H9 (cell line): ENCODE data around the gene E2F7. TPM values are rescaled to one million over a fixed set of nuclear protein-coding genes. Genes with fewer than 3 reads are reported as not detected.

ENCODE experiments used
- DNase-seq: peaks from one replicate; pipeline ENCODE4 v3.0.0-alpha.2; 2017
- H2AFZ ChIP-seq: one replicate; pipeline ENCODE4 v1.6.1; 2013; ENCODE audit warnings: mild to moderate bottlenecking, low read length, control low read depth, moderate library complexity
- H2AK5ac ChIP-seq: 2 replicates; pipeline ENCODE4 v1.6.1; 2013; ENCODE audit warnings: low read length, control low read depth, mixed read lengths; ENCODE audit not compliant: insufficient read length
- H2BK120ac ChIP-seq: one replicate; pipeline ENCODE4 v1.6.1; 2013; ENCODE audit warnings: low read depth, mild to moderate bottlenecking, low read length, control low read depth, inconsistent platforms; ENCODE audit not compliant: poor library complexity, severe bottlenecking
- H2BK12ac ChIP-seq: 2 replicates; pipeline ENCODE4 v1.6.1; 2013; ENCODE audit warnings: low read length, control low read depth, mixed read lengths, low read depth; ENCODE audit not compliant: insufficient read length
- H2BK15ac ChIP-seq: 2 replicates; pipeline ENCODE4 v1.6.1; 2013; ENCODE audit warnings: low read depth, low read length, control low read depth
- H2BK20ac ChIP-seq: one replicate; pipeline ENCODE4 v1.6.1; 2013; ENCODE audit warnings: low read depth, mild to moderate bottlenecking, low read length, control low read depth, inconsistent platforms; ENCODE audit not compliant: poor library complexity, severe bottlenecking
- H2BK5ac ChIP-seq: 2 replicates; pipeline ENCODE4 v1.6.1; 2013; ENCODE audit warnings: low read length, control low read depth, mixed read lengths; ENCODE audit not compliant: insufficient read length
- H3K14ac ChIP-seq: 2 replicates; pipeline ENCODE4 v1.6.1; 2013; ENCODE audit warnings: low read length, control low read depth; ENCODE audit not compliant: insufficient read depth
- H3K18ac ChIP-seq: 2 replicates; pipeline ENCODE4 v1.6.1; 2013; ENCODE audit warnings: low read depth, mild to moderate bottlenecking, mixed read lengths, low read length, control low read depth; ENCODE audit not compliant: insufficient read length
- H3K23ac ChIP-seq: 2 replicates; pipeline ENCODE4 v1.6.1; 2013; ENCODE audit warnings: low read length, control low read depth, mixed read lengths, low read depth; ENCODE audit not compliant: insufficient read length
- H3K23me2 ChIP-seq: 2 replicates; pipeline ENCODE4 v1.6.1; 2013; ENCODE audit warnings: low read depth, mild to moderate bottlenecking, mixed read lengths, low read length, control low read depth; ENCODE audit not compliant: insufficient read length, poor library complexity, severe bottlenecking
- H3K27ac ChIP-seq: 2 replicates; pipeline ENCODE4 v1.5.1; 2013; ENCODE audit warnings: low read length, control low read depth, mixed read lengths, low read depth; ENCODE audit not compliant: insufficient read length
- H3K27me3 ChIP-seq: 2 replicates; pipeline ENCODE4 v1.6.1; 2013; ENCODE audit warnings: low read length, control low read depth, inconsistent platforms; ENCODE audit not compliant: insufficient read depth
- H3K4ac ChIP-seq: 2 replicates; pipeline ENCODE4 v1.6.1; 2013; ENCODE audit warnings: low read depth, mild to moderate bottlenecking, control low read depth, inconsistent platforms, low read length, moderate library complexity
- H3K4me1 ChIP-seq: 2 replicates; pipeline ENCODE4 v1.6.1; 2013; ENCODE audit warnings: low read length, control low read depth, inconsistent platforms; ENCODE audit not compliant: insufficient read depth
- H3K4me2 ChIP-seq: 2 replicates; pipeline ENCODE4 v1.6.1; 2013; ENCODE audit warnings: low read length, control low read depth, mixed read lengths; ENCODE audit not compliant: insufficient read length, insufficient read depth
- H3K56ac ChIP-seq: 2 replicates; pipeline ENCODE4 v1.6.1; 2013; ENCODE audit warnings: low read depth, mild to moderate bottlenecking, mixed read lengths, low read length, control low read depth; ENCODE audit not compliant: insufficient read length
- H3K79me1 ChIP-seq: 2 replicates; pipeline ENCODE4 v1.6.1; 2013; ENCODE audit warnings: low read depth, mild to moderate bottlenecking, moderate library complexity, low read length, control low read depth, inconsistent platforms; ENCODE audit not compliant: insufficient read depth, poor library complexity, severe bottlenecking
- H3K79me2 ChIP-seq: 2 replicates; pipeline ENCODE4 v1.6.1; 2013; ENCODE audit warnings: low read length, control low read depth, inconsistent platforms; ENCODE audit not compliant: insufficient read depth
- H3K9ac ChIP-seq: 2 replicates; pipeline ENCODE4 v1.6.1; 2013; ENCODE audit warnings: low read length, control low read depth, mixed read lengths; ENCODE audit not compliant: insufficient read length; ENCODE audit errors: extremely low read depth
- H3K9me3 ChIP-seq: one replicate; pipeline ENCODE4 v1.6.1; 2013; ENCODE audit warnings: low read depth, low read length, inconsistent platforms; ENCODE audit not compliant: control insufficient read depth
- H3T11ph ChIP-seq: one replicate; pipeline ENCODE4 v1.6.1; 2013; ENCODE audit warnings: mild to moderate bottlenecking, low read length, control low read depth, inconsistent platforms
- H4K20me1 ChIP-seq: one replicate; pipeline ENCODE4 v1.6.1; 2013; ENCODE audit not compliant: control insufficient read depth, insufficient read length, insufficient read depth
- H4K5ac ChIP-seq: 2 replicates; pipeline ENCODE4 v1.6.1; 2013; ENCODE audit warnings: low read depth, mild to moderate bottlenecking, mixed read lengths, low read length, control low read depth; ENCODE audit not compliant: insufficient read length
- H4K8ac ChIP-seq: replicated peaks from 2 replicates; pipeline ENCODE4 v1.6.1; 2013; ENCODE audit warnings: low read length, control low read depth, mixed read lengths, low read depth; ENCODE audit not compliant: insufficient read length
- H4K91ac ChIP-seq: 2 replicates; pipeline ENCODE4 v1.6.1; 2013; ENCODE audit warnings: low read depth, mild to moderate bottlenecking, moderate library complexity, mixed read lengths, low read length, control low read depth; ENCODE audit not compliant: insufficient read length
- H3K27ac Mint-ChIP-seq, 3 experiments: 2 replicates in 2 of 3; 3 replicates in 1 of 3; pipeline ENCODE4 v1.8.0; 2020 to 2021; ENCODE audit warnings: mixed read lengths in 3 of 3, mild to moderate bottlenecking in 1 of 3, moderate library complexity in 1 of 3
- H3K27me3 Mint-ChIP-seq: 2 replicates; pipeline ENCODE4 v1.8.0; 2021; ENCODE audit warnings: low read depth, mild to moderate bottlenecking, moderate library complexity, mixed read lengths
- H3K36me3 Mint-ChIP-seq, 3 experiments: 2 replicates in 2 of 3; 3 replicates in 1 of 3; pipeline ENCODE4 v1.8.0; 2020 to 2021; ENCODE audit warnings: low read depth in 3 of 3, mixed read lengths in 3 of 3; ENCODE audit not compliant: insufficient read depth in 1 of 3
- H3K4me1 Mint-ChIP-seq, 2 experiments: 2 replicates each; pipeline ENCODE4 v1.8.0; 2020; ENCODE audit warnings: mixed read lengths in 2 of 2
- H3K4me3 Mint-ChIP-seq, 2 experiments: 2 replicates in 1 of 2; 3 replicates in 1 of 2; pipeline ENCODE4 v1.8.0; 2020 to 2021; ENCODE audit warnings: mild to moderate bottlenecking in 2 of 2, mixed read lengths in 2 of 2, moderate library complexity in 1 of 2
- H3K9me3 Mint-ChIP-seq, 2 experiments: 2 replicates in 1 of 2; 3 replicates in 1 of 2; pipeline ENCODE4 v1.8.0; 2020; ENCODE audit warnings: mild to moderate bottlenecking in 2 of 2, mixed read lengths in 2 of 2, moderate library complexity in 1 of 2
- CTCF ChIP-seq: fragments of 200-600 bp; sonication (generic); conservative IDR thresholded peaks from 3 replicates; pipeline ENCODE4 v1.8.0; 2021; ENCODE audit warnings: antibody characterized with exemption, mild to moderate bottlenecking
- WGBS: extraction: QIAGEN DNeasy Blood & Tissue Kit; methylation state at CpG from one replicate; pipeline ENCODE4 v1.1.7; 2013; ENCODE audit warnings: missing lambda C conversion rate, low lambda C conversion rate, mixed read lengths; ENCODE audit not compliant: insufficient read length; ENCODE audit errors: extremely low coverage; 5-methylcytosine and 5-hydroxymethylcytosine counted together
- total RNA-seq: library from RNA; stranded (reverse); gene quantifications from 2 replicates; pipeline ENCODE4 v1.2.1, GENCODE V29; 2021

Gene E2F7
- total RNA-seq, 1 experiment from 2014 or later = 24.5 TPM

- Histone ChIP-seq H3K27ac (no peak overlapping the region), H3K18ac (no peak overlapping the region), H4K20me1 (no peaks in the 10 kb centered on the region), H2BK20ac (no peak overlapping the region), H2BK120ac (no peak overlapping the region), H2BK5ac (no peak overlapping the region), H3K4me2 (no peak overlapping the region), H2AFZ (no peak overlapping the region), H3K4me1 (no peaks in the 10 kb centered on the region; the same call in 1 of the 2 replicates), H3K79me1 (no peaks in the 10 kb centered on the region), H4K8ac (no peak overlapping the region), H3K56ac (no peak overlapping the region), H4K5ac (no peak overlapping the region), H4K91ac (no peak overlapping the region), H3T11ph (no peak overlapping the region), H2AK5ac (no peak overlapping the region), H3K9ac (no peak overlapping the region), H3K27me3 (no peaks in the 10 kb centered on the region), H3K4ac (no peak overlapping the region), H3K23ac (no peak overlapping the region), H2BK12ac (no peak overlapping the region), H3K23me2 (no peaks in the 10 kb centered on the region), H2BK15ac (no peak overlapping the region), H3K9me3 (no peaks in the 10 kb centered on the region), H3K14ac (no peak overlapping the region), H3K79me2 (no peaks in the 10 kb centered on the region)
- TF ChIP-seq CTCF = no peak
- no peak for DNase-seq
- Mint-ChIP-seq H3K27ac (no peak overlapping the region), H3K4me1 (no peaks in the 10 kb centered on the region), H3K27me3 (no peaks in the 10 kb centered on the region), H3K9me3 (no peaks in the 10 kb centered on the region), H3K4me3 (no peak overlapping the region), H3K36me3 (no peaks in the 10 kb centered on the region)
- no CpG with 5 or more reads among the region's 2 CpGs for WGBS
Observed at GRCh38 chr12:77003914-77004313, 61.5 kb downstream of the E2F7 start.
